CD4-positive, alpha-beta T cell (primary cell): ENCODE results near the gene SWSAP1. TPM values are rescaled to one million over a fixed set of nuclear protein-coding genes. Genes with fewer than 3 reads are reported as not detected.

Experiments used
- ATAC-seq: fragments of 200-7000 bp; cut with Tn5 transposase; one replicate; pipeline ENCODE4 v1.10.0; 2022; ENCODE audit warnings: mild to moderate bottlenecking; ENCODE audit not compliant: poor library complexity
- CTCF ChIA-PET: fragments of 350-600 bp; sonication (Branson Sonifier 250); formaldehyde crosslinking; loops from one replicate; lab custom pipeline; 2021; ENCODE audit warnings: antibody characterized with exemption, inconsistent platforms; lab: Charles Lee
- POLR2A ChIA-PET: fragments of 350-600 bp; sonication (Branson Sonifier 250); formaldehyde crosslinking; loops from one replicate; lab custom pipeline; 2021; ENCODE audit warnings: antibody characterized with exemption, inconsistent platforms; lab: Charles Lee
- DNase-seq, 14 experiments: peaks; one replicate each; pipeline ENCODE4 v3.0.0-alpha.2; 2013 to 2020; ENCODE audit warnings: mixed read lengths in 2 of 14
- H3K27ac ChIP-seq, 2 donors: one replicate each; pipeline versions ENCODE4 v1.5.1 to v1.7.0; 2013; ENCODE audit warnings: low read length in 2 of 2, low read depth in 1 of 2, mild to moderate bottlenecking in 1 of 2
- H3K27me3 ChIP-seq, 2 experiments: 1 replicate in 1 of 2; 2 replicates in 1 of 2; pipeline versions ENCODE4 v1.6.1 to v1.7.0; 2013; ENCODE audit warnings: low read length in 2 of 2, control low read depth in 1 of 2, mild to moderate bottlenecking in 1 of 2, moderate library complexity in 1 of 2; ENCODE audit not compliant: insufficient read depth in 2 of 2, control insufficient read depth in 1 of 2
- H3K36me3 ChIP-seq: one replicate; pipeline ENCODE4 v1.6.1; 2013; ENCODE audit warnings: low read length, control low read depth; ENCODE audit not compliant: insufficient read depth
- H3K4me1 ChIP-seq: one replicate; pipeline ENCODE4 v1.6.1; 2013; ENCODE audit warnings: low read length, control low read depth; ENCODE audit not compliant: insufficient read depth
- H3K4me3 ChIP-seq: one replicate; pipeline ENCODE4 v1.5.1; 2013; ENCODE audit warnings: mild to moderate bottlenecking, low read length, moderate library complexity
- H3K9me3 ChIP-seq, 2 experiments: 1 replicate in 1 of 2; 2 replicates in 1 of 2; pipeline versions ENCODE4 v1.6.1 to v1.7.0; 2013; ENCODE audit warnings: low read length in 2 of 2, mild to moderate bottlenecking in 2 of 2, control low read depth in 1 of 2, moderate library complexity in 1 of 2; ENCODE audit not compliant: control insufficient read depth in 1 of 2, insufficient read depth in 1 of 2
- H3K27ac Mint-ChIP-seq: one replicate; pipeline ENCODE4 v1.8.0; 2020; ENCODE audit warnings: mixed read lengths
- H3K27me3 Mint-ChIP-seq: one replicate; pipeline ENCODE4 v1.8.0; 2021; ENCODE audit warnings: mixed read lengths
- H3K36me3 Mint-ChIP-seq: one replicate; pipeline ENCODE4 v1.8.0; 2021; ENCODE audit warnings: low read depth, mixed read lengths
- H3K4me1 Mint-ChIP-seq: one replicate; pipeline ENCODE4 v1.8.0; 2021; ENCODE audit warnings: low read depth, mixed read lengths
- H3K4me3 Mint-ChIP-seq: one replicate; pipeline ENCODE4 v1.8.0; 2020; ENCODE audit warnings: mild to moderate bottlenecking, mixed read lengths
- H3K9me3 Mint-ChIP-seq: one replicate; pipeline ENCODE4 v1.8.0; 2020; ENCODE audit warnings: mixed read lengths
- intact Hi-C, 2 experiments: fragments of 100-400 bp; cut with DNase I in 1 of 2; cut with micrococcal nuclease in 1 of 2; formaldehyde crosslinking; loops; one replicate each; pipeline versions ENCODE4 v1.15.1 to v1.9.0; 2023 to 2025; cut with DNase I, micrococcal nuclease
- total RNA-seq, 174 experiments: library from RNA in 2 of 174; stranded (reverse) in 2 of 174; gene quantifications; one replicate each; pipeline ENCODE4 v1.2.3 and lab custom pipeline; 2021 to 2026
- TF ChIP-seq, protein P1 (sequence below): fragments of 200-600 bp; IDR thresholded peaks from one replicate; pipeline ENCODE4 v1.8.0; 2022; ENCODE audit warnings: antibody characterized with exemption, mild to moderate bottlenecking

SWSAP1 gene
- total RNA-seq, 2 experiments from 2014 or later, result 2.6 to 2.7 TPM

- intact Hi-C loops, result loop anchor here in 1 of 2 experiments (2.0 to 5.0 kb wide), 3 partner anchors 23 to 204 kb away; partner anchors contain the start of gene ZNF653
- CTCF ChIA-PET, result interaction anchor here (4.7 kb wide), 1 partner anchor 99 kb away, joined by 28 read pairs; no protein-coding TSS in a partner anchor
- peaks cover 37% of the 10 kb centered on the region for H3K4me1 Mint-ChIP-seq
- Histone ChIP-seq H3K9me3 (peaks cover 0 to 8% of the 10 kb centered on the region in 2 experiments), H3K36me3 (peaks cover 1% of the 10 kb centered on the region), H3K4me3 (no peak overlapping the region), H3K27ac (no peak overlapping the region), H3K4me1 (peaks cover 51% of the 10 kb centered on the region), H3K27me3 (peaks cover 21% of the 10 kb centered on the region in 2 experiments)
- H3K4me3 Mint-ChIP-seq, result no peak overlapping the region
- H3K36me3 Mint-ChIP-seq, result peaks cover 4% of the 10 kb centered on the region
- no peaks in the 10 kb centered on the region for H3K9me3 Mint-ChIP-seq
- POLR2A ChIA-PET, result interaction anchor here (1.4 to 1.8 kb wide), 3 partner anchors 9 to 51 kb away, joined by 3 to 25 read pairs (median 9); partner anchors contain the start of genes ODAD3, PRKCSH and SWSAP1
- no peak for DNase-seq
- no peak overlapping the region for H3K27ac Mint-ChIP-seq
- peaks cover 25% of the 10 kb centered on the region for H3K27me3 Mint-ChIP-seq
- no peak for ATAC-seq
- TF ChIP-seq, protein P1, sequence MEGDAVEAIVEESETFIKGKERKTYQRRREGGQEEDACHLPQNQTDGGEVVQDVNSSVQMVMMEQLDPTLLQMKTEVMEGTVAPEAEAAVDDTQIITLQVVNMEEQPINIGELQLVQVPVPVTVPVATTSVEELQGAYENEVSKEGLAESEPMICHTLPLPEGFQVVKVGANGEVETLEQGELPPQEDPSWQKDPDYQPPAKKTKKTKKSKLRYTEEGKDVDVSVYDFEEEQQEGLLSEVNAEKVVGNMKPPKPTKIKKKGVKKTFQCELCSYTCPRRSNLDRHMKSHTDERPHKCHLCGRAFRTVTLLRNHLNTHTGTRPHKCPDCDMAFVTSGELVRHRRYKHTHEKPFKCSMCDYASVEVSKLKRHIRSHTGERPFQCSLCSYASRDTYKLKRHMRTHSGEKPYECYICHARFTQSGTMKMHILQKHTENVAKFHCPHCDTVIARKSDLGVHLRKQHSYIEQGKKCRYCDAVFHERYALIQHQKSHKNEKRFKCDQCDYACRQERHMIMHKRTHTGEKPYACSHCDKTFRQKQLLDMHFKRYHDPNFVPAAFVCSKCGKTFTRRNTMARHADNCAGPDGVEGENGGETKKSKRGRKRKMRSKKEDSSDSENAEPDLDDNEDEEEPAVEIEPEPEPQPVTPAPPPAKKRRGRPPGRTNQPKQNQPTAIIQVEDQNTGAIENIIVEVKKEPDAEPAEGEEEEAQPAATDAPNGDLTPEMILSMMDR, result no peak
Observed at GRCh38 chr19:11383706-11384048, 9.2 kb downstream of the SWSAP1 start.

DNA sequence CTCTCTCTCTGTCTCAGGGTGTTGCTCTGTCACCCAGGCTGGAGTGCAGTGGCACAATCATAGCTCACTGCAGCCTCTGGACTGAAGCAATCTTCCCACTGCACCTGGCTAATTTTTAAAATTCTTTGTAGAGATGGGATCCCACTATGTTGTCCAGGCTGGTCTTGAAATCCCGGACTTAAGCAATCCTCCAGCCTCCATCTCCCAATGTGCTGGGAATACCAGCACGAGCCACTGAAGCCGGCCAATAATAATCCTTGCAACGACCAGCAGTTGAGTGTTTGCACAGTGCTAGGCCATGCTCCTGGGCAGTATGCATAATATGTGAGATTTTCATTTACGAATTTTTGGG is 10.3 kb downstream of the SWSAP1 start:
- ATAC-seq (no peak), DNase-seq (no peak)
- Mint-ChIP-seq H3K9me3 (no peaks in the 10 kb centered on the region), H3K4me3 (no peak overlapping the region), H3K4me1 (peaks cover 37% of the 10 kb centered on the region), H3K36me3 (peaks cover 4% of the 10 kb centered on the region), H3K27me3 (peaks cover 25% of the 10 kb centered on the region), H3K27ac (no peak overlapping the region)
- Histone ChIP-seq H3K27ac (no peak overlapping the region), H3K36me3 (no peaks in the 10 kb centered on the region), H3K4me3 (no peak overlapping the region), H3K4me1 (peaks cover 46% of the 10 kb centered on the region), H3K27me3 (peaks cover 21% of the 10 kb centered on the region in 2 experiments), H3K9me3 (peaks cover 0 to 8% of the 10 kb centered on the region in 2 experiments)
- ChIA-PET CTCF (interaction anchor here (0.6 kb wide), 2 partner anchors 9 to 71 kb away, joined by 3 read pairs; no protein-coding TSS in a partner anchor), POLR2A (no interaction called here)
- intact Hi-C loops, result loop anchor here in 1 of 2 experiments (5.0 kb wide), 2 partner anchors 123 to 203 kb away; partner anchors contain the start of gene ZNF653
- TF ChIP-seq, protein P1, result no peak

GRCh38 chr19:11387162-11388034 is 12.9 kb downstream of the SWSAP1 start:
- intact Hi-C loops, result no loop called here
- no peak overlapping the region for H3K4me3 ChIP-seq
- H3K27me3 Mint-ChIP-seq, result peaks cover 12% of the 10 kb centered on the region
- no peaks in the 10 kb centered on the region for H3K36me3 ChIP-seq
- no peak overlapping the region for H3K4me3 Mint-ChIP-seq
- ChIA-PET CTCF (interaction anchor here (0.7 kb wide), 1 partner anchor 47 kb away, joined by 3 read pairs; the partner anchor contains the start of gene ODAD3), POLR2A (interaction anchor here (1.9 kb wide), 1 partner anchor 13 kb away, joined by 9 read pairs; the partner anchor contains the start of gene SWSAP1)
- peaks cover 23% of the 10 kb centered on the region for H3K4me1 ChIP-seq
- DNase-seq (peak in 3 of 14 experiments; percentile 35 to 55 (median 36)), ATAC-seq (peak; percentile 66)
- H3K27me3 ChIP-seq, result peaks cover 18 to 20% of the 10 kb centered on the region in 2 experiments
- H3K4me1 Mint-ChIP-seq, result peaks cover 14% of the 10 kb centered on the region
- no peaks in the 10 kb centered on the region for H3K36me3 Mint-ChIP-seq
- no peaks in the 10 kb centered on the region for H3K9me3 Mint-ChIP-seq
- H3K9me3 ChIP-seq, result peaks cover 6 to 13% of the 10 kb centered on the region in 2 experiments
- no peak overlapping the region for H3K27ac ChIP-seq
- no peak overlapping the region for H3K27ac Mint-ChIP-seq
- TF ChIP-seq, protein P1, result no peak
